ENCODE results near the gene TRAK2. TPM values are rescaled to one million over a fixed set of nuclear protein-coding genes. Genes with fewer than 3 reads are reported as not detected.

TRAK2 gene
- total and polyA plus RNA-seq, 2 of the 13 experiments (the other 11 are each of a cell fraction or from before 2014, with no cell fraction given), result 7.7 to 21.0 TPM

- TF ChIP-seq HBP1 (CRISPR knock-in tag; IDR thresholded peaks at IDR 0.05; ENCODE audit: low read depth), result no peak
- TF ChIP-seq DNMT1 (CRISPR knock-in tag; IDR thresholded peaks at IDR 0.05), result no peak
- TF ChIP-seq ARID2 (CRISPR knock-in tag; IDR thresholded peaks at IDR 0.05; ENCODE audit: borderline replicate concordance), result no peak
- no peak for TF ChIP-seq RBFOX2 (IDR thresholded peaks at IDR 0.05; ENCODE audit: low read depth, low read length)
- no peak for TF ChIP-seq NR2C2 (CRISPR knock-in tag; IDR thresholded peaks at IDR 0.05; ENCODE audit: borderline replicate concordance)
- no peak for TF ChIP-seq ARID5B (CRISPR knock-in tag; IDR thresholded peaks at IDR 0.05)
- TF ChIP-seq MLX (CRISPR knock-in tag; IDR thresholded peaks at IDR 0.05), result no peak
- no peak for TF ChIP-seq HNF4A (CRISPR knock-in tag; IDR thresholded peaks at IDR 0.05)
- no peak for TF ChIP-seq ZNF720 (CRISPR knock-in tag; IDR thresholded peaks at IDR 0.05)
- no peak for TF ChIP-seq ELF4 (CRISPR knock-in tag; IDR thresholded peaks at IDR 0.05; ENCODE audit: borderline replicate concordance)
- TF ChIP-seq CREB1 (IDR thresholded peaks at IDR 0.05), result no peak
- no peak for TF ChIP-seq CREB1 (CRISPR knock-in tag; IDR thresholded peaks at IDR 0.05)
- no peak for TF ChIP-seq HOXA5 (CRISPR knock-in tag; IDR thresholded peaks at IDR 0.05)
- TF ChIP-seq PCBP2 (optimal IDR thresholded peaks at IDR 0.05; ENCODE audit: low read depth, low read length, poor library complexity, severe bottlenecking), result no peak
- no peak for TF ChIP-seq ZBTB37 (CRISPR knock-in tag; IDR thresholded peaks at IDR 0.05)
- no peak for TF ChIP-seq ZNF44 (CRISPR knock-in tag; IDR thresholded peaks at IDR 0.05)
- TF ChIP-seq WIZ (CRISPR knock-in tag; IDR thresholded peaks at IDR 0.05), result no peak
- TF ChIP-seq MED1 (CRISPR knock-in tag; IDR thresholded peaks at IDR 0.05), result no peak
- no peak for TF ChIP-seq ZNF17 (CRISPR knock-in tag; IDR thresholded peaks at IDR 0.05)
- H3K36me3 ChIP-seq (replicated peaks in 1 of 2; ENCODE audit: control insufficient read depth in 1 of 2, insufficient read depth in 2 of 2, low read length in 2 of 2), result no peaks in the 10 kb centered on the region
Observed at GRCh38 chr2:201342923-201343322, 108.3 kb downstream of the TRAK2 start.

More at GRCh38 chr2:201342923-201343322, 108.3 kb downstream of the TRAK2 start:
- Histone ChIP-seq H3K79me2 (ENCODE audit: insufficient read depth, low read length) (no peaks in the 10 kb centered on the region), H3K4me1 (ENCODE audit: insufficient read depth, low read length) (peaks cover under 1% of the 10 kb centered on the region; the same call in 1 of the 2 replicates), H3K9me3 (ENCODE audit: low read length) (no peaks in the 10 kb centered on the region), H3K4me2 (ENCODE audit: low read depth, low read length) (no peak overlapping the region), H2AFZ (ENCODE audit: low read length) (no peak overlapping the region), H3K27ac (ENCODE audit: extremely low read length, insufficient read depth, low read length) (no peak overlapping the region), H4K20me1 (ENCODE audit: insufficient read depth, low read length) (no peaks in the 10 kb centered on the region), H3K9ac (ENCODE audit: insufficient read depth, low read depth, low read length) (no peak overlapping the region), H3K27me3 (ENCODE audit: control insufficient read depth in 1 of 2, insufficient read depth in 2 of 2, low read length in 2 of 2) (no peaks in the 10 kb centered on the region), H3K4me3 (replicated peaks in 1 of 3; ENCODE audit: insufficient read depth in 1 of 3, low read depth in 2 of 3, low read length in 3 of 3) (no peak overlapping the region)
- in situ Hi-C loops (cut with HindIII; ENCODE audit: extremely low pct_ligation_motif_present, low pct_unique_long_range_greater_than_20kb), result no loop called here
- intact Hi-C loops (cut with micrococcal nuclease; ENCODE audit: unreplicated experiment), result no loop called here
- POLR2A ChIA-PET, result no interaction called here
- CTCF ChIA-PET (ENCODE audit: low intra/inter-chr PET ratio, low total read pairs), result no interaction called here
- DNase-seq (ENCODE audit: low spot score) (no peak), FAIRE-seq (no peak), ATAC-seq (no peak)
- BruUV-seq (replicated peaks), result no TSS peak
- WGBS (ENCODE audit: low lambda C conversion rate), result 31% methylated on average over 2 of the region's 2 CpGs

All from HepG2 (cell line).